DOHH2 (cell line): ENCODE data around the gene SRA1.

Experiments used
- CTCF ChIP-seq: fragments of 200-600 bp; sonication (generic); IDR thresholded peaks from one replicate; pipeline ENCODE4 v1.5.1; 2014; ENCODE audit warnings: antibody characterized with exemption, mild to moderate bottlenecking, low read depth, low read length; ENCODE audit not compliant: poor library complexity, severe bottlenecking
- EZH2phosphoT487 ChIP-seq: fragments of 200-600 bp; sonication (generic); IDR thresholded peaks from 2 replicates; pipeline ENCODE4 v1.6.1; 2017; ENCODE audit warnings: borderline replicate concordance, mild to moderate bottlenecking, antibody characterized with exemption, low read length, moderate library complexity, mixed read lengths

DNA sequence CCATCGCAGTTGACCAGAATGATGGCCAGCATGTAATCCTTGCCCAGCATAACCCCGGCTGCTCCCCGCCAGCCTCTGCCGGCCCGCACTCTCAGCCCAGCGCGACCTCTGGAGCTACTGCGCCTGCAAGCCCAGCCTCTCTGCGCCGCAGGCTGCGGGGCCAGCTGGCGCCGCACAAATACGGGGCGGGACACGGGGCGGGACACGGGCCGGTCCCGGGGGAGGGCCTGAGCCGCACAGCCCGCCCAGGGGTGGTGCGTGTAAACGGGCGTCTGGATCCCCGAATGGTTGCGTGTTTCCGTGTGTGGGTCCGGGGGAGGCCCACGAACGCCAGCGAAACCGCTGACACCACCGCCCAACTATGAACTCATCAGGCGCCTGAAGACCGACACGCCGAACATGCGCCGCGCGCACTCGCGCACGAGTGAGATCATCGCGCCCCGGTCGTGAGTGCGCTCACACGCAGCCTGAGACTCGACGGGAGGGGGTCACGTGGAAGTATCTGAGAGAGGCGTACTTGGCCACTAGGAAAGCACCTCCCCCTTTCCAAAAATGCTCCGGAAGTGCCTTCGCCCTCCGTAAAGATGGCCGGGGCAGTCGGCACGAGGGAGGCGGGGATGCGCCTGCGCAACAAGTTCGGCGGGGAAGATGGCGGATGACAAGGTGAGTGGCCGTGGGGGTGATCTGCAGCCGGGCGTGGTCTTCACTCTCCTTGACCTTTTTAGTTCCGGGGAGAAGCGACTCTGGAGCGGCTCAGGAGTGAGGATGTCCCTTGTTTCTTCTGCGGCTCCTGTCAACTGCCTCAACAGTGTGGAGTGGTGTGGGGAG, 7.1 kb upstream of the SRA1 start, which contains the start of the genes APBB3 and SLC35A4:
- TF ChIP-seq CTCF (no peak), EZH2phosphoT487 (no peak)
